Ishikawa (cell line): ENCODE measurements around the gene PRR5L.

Experiments
- CEBPB ChIP-seq: IDR thresholded peaks from 2 replicates; pipeline ENCODE4 v1.6.1; 2012
- CREB1 ChIP-seq: IDR thresholded peaks from 2 replicates; pipeline ENCODE4 v1.6.1; 2012; ENCODE audit warnings: low read depth
- EGR1 ChIP-seq: IDR thresholded peaks from 2 replicates; pipeline ENCODE4 v1.6.1; 2012
- EP300 ChIP-seq: IDR thresholded peaks from 2 replicates; pipeline ENCODE4 v1.6.1; 2012; ENCODE audit warnings: borderline replicate concordance
- FOXM1 ChIP-seq: IDR thresholded peaks from 2 replicates; pipeline ENCODE4 v1.6.1; 2012; ENCODE audit warnings: low read depth, borderline replicate concordance
- MAX ChIP-seq: IDR thresholded peaks from 2 replicates; pipeline ENCODE4 v1.6.1; 2012
- NFIC ChIP-seq: IDR thresholded peaks from 2 replicates; pipeline ENCODE4 v1.6.1; 2012
- RAD21 ChIP-seq: IDR thresholded peaks from 2 replicates; pipeline ENCODE4 v1.6.1; 2012; ENCODE audit warnings: low read depth
- REST ChIP-seq: IDR thresholded peaks from 2 replicates; pipeline ENCODE4 v1.6.1; 2012; ENCODE audit warnings: low read depth, mild to moderate bottlenecking
- TAF1 ChIP-seq: IDR thresholded peaks from 2 replicates; pipeline ENCODE4 v1.6.1; 2012; ENCODE audit warnings: low read depth, mild to moderate bottlenecking
- TCF12 ChIP-seq: IDR thresholded peaks from 2 replicates; pipeline ENCODE4 v1.6.1; 2012; ENCODE audit warnings: low read depth
- TEAD4 ChIP-seq: IDR thresholded peaks from 2 replicates; pipeline ENCODE4 v1.6.1; 2012
- USF1 ChIP-seq: IDR thresholded peaks from 2 replicates; pipeline ENCODE4 v1.6.1; 2012
- YY1 ChIP-seq: IDR thresholded peaks from 2 replicates; pipeline ENCODE4 v1.6.1; 2012; ENCODE audit warnings: low read depth
- ZBTB7A ChIP-seq: IDR thresholded peaks from 2 replicates; pipeline ENCODE4 v1.6.1; 2012; ENCODE audit warnings: low read depth

PRR5L gene

GRCh38 chr11:36452961-36453360 is 156.9 kb downstream of the PRR5L start:
- no peak for TF ChIP-seq TEAD4
- TF ChIP-seq EP300: no peak
- no peak for TF ChIP-seq TCF12
- TF ChIP-seq ZBTB7A: no peak
- TF ChIP-seq CEBPB: no peak
- no peak for TF ChIP-seq EGR1
- TF ChIP-seq YY1: no peak
- TF ChIP-seq FOXM1: no peak
- TF ChIP-seq NFIC: no peak
- no peak for TF ChIP-seq RAD21
- no peak for TF ChIP-seq TAF1
- no peak for TF ChIP-seq MAX
- no peak for TF ChIP-seq REST
- no peak for TF ChIP-seq CREB1
- TF ChIP-seq USF1: no peak

GRCh38 chr11:36453678-36454077 is 157.6 kb downstream of the PRR5L start:
- TF ChIP-seq FOXM1 (no peak), TEAD4 (no peak), CREB1 (no peak), YY1 (no peak), EP300 (no peak), RAD21 (no peak), REST (no peak), ZBTB7A (no peak), TCF12 (no peak), NFIC (no peak), TAF1 (no peak), USF1 (no peak), MAX (no peak), CEBPB (no peak), EGR1 (no peak)

GRCh38 chr11:36454551-36454940 is 158.5 kb downstream of the PRR5L start:
- TF ChIP-seq CEBPB: no peak
- no peak for TF ChIP-seq EGR1

- TF ChIP-seq ZBTB7A (no peak), YY1 (peak; percentile 82), NFIC (peak; percentile 86), MAX (peak; percentile 71), TCF12 (peak; percentile 97), CEBPB (no peak), RAD21 (peak; percentile 17; the same call in 1 of the 2 replicates), USF1 (no peak), REST (no peak), TEAD4 (peak; percentile 70), TAF1 (peak; percentile 37; the same call in 1 of the 2 replicates), CREB1 (0 out of 2 replicates have a peak, but pooled peaks have one; percentile 12), FOXM1 (peak; percentile 85), EP300 (peak; percentile 96), EGR1 (0 out of 2 replicates have a peak, but pooled peaks have one; percentile 4)
Observed at GRCh38 chr11:36454941-36455631, 159.0 kb downstream of the PRR5L start.
